HCT116 (cell line): ENCODE data around the gene TMEM51. TPM values are rescaled to one million over a fixed set of nuclear protein-coding genes. Genes with fewer than 3 reads are reported as not detected.

Experiments
- ATAC-seq: fragments of 200-7000 bp; cut with Tn5 transposase; 2 replicates; pipeline ENCODE4 v1.9.1; 2020; ENCODE audit warnings: mild to moderate bottlenecking, moderate library complexity
- BruUV-seq: library from RNA; stranded (reverse); fragments of 400-500 nt; replicated peaks from 2 replicates; lab custom pipeline; 2021; lab: Mats Ljungman, UMichigan
- CTCF ChIA-PET: fragments of 300-600 bp; sonication (Branson Sonifier 250); formaldehyde crosslinking; loops from one replicate; lab custom pipeline; 2021; ENCODE audit warnings: antibody characterized with exemption; lab: Charles Lee
- POLR2A ChIA-PET: fragments of 300-600, 350-600 bp; sonication (Branson Sonifier 250); formaldehyde crosslinking; loops from one replicate; lab custom pipeline; 2021; ENCODE audit warnings: antibody characterized with exemption; lab: Charles Lee
- RAD21 ChIA-PET, 2 experiments: fragments of 300-600 bp; sonication (Branson Sonifier 250); formaldehyde crosslinking; loops; one replicate each; lab custom pipeline; 2023; ENCODE audit warnings: low total read pairs in 2 of 2; ENCODE audit not compliant: uncharacterized antibody in 2 of 2, unreplicated experiment in 2 of 2, low non-redundant PET in 1 of 2; lab: Charles Lee
- DNase-seq: peaks from one replicate; pipeline ENCODE4 v3.0.0-alpha.2; 2010; ENCODE audit warnings: low read depth, low spot score
- H2AFZ ChIP-seq: fragments of 200-600 bp; shearing (Covaris generic), sonication (generic); 2 replicates; pipeline ENCODE4 v1.6.1; 2017; ENCODE audit warnings: low read depth, mixed run types, mixed read lengths, antibody characterized with exemption, low read length; ENCODE audit not compliant: poor library complexity, severe bottlenecking
- H3K27ac ChIP-seq: 2 replicates; pipeline ENCODE4 v1.5.1; 2012; ENCODE audit warnings: low read depth, low read length
- H3K27me3 ChIP-seq: fragments of 200-600 bp; sonication (generic); 2 replicates; pipeline ENCODE4 v1.6.1; 2016; ENCODE audit warnings: mixed run types, low read length, mixed read lengths; ENCODE audit not compliant: insufficient read depth
- H3K36me3 ChIP-seq, 2 experiments: fragments of 200-500 bp in 1 of 2; fragments of 200-600 bp in 1 of 2; sonication (Bioruptor generic) in 1 of 2; sonication (generic) in 1 of 2; 2 replicates each; pipeline versions ENCODE4 v1.5.1 to v1.6.1; 2014 to 2016; ENCODE audit warnings: low read length in 2 of 2, inconsistent platforms in 1 of 2, mixed read lengths in 1 of 2, mixed run types in 1 of 2; ENCODE audit not compliant: insufficient read depth in 2 of 2, control insufficient read depth in 1 of 2
- H3K4me1 ChIP-seq, 2 experiments: fragments of 200-600 bp in 1 of 2; sonication (generic) in 1 of 2; 2 replicates each; pipeline versions ENCODE4 v1.5.1 to v1.6.1; 2012 to 2017; ENCODE audit warnings: low read length in 2 of 2, inconsistent platforms in 1 of 2, mild to moderate bottlenecking in 1 of 2, mixed read lengths in 1 of 2, mixed run types in 1 of 2, moderate library complexity in 1 of 2; ENCODE audit not compliant: insufficient read depth in 2 of 2, control insufficient read depth in 1 of 2
- H3K4me2 ChIP-seq: fragments of 200-600 bp; sonication (generic); 2 replicates; pipeline ENCODE4 v1.6.1; 2017; ENCODE audit warnings: mixed run types, low read length, mixed read lengths
- H3K4me3 ChIP-seq, 2 experiments: fragments of 200-600 bp in 1 of 2; sonication (generic) in 1 of 2; replicated peaks in 1 of 2; 2 replicates each; pipeline ENCODE4 v1.5.1; 2011 to 2016; ENCODE audit warnings: low read length in 2 of 2, control low read depth in 1 of 2, low read depth in 1 of 2, mild to moderate bottlenecking in 1 of 2, mixed read lengths in 1 of 2, mixed run types in 1 of 2
- H3K79me2 ChIP-seq: fragments of 200-600 bp; sonication (generic); 2 replicates; pipeline ENCODE4 v1.6.1; 2017; ENCODE audit warnings: mild to moderate bottlenecking, mixed run types, low read length, moderate library complexity, mixed read lengths; ENCODE audit not compliant: insufficient read depth
- H3K9ac ChIP-seq: fragments of 200-600 bp; sonication (generic); 2 replicates; pipeline ENCODE4 v1.6.1; 2016; ENCODE audit warnings: low read length, mixed read lengths
- H3K9me2 ChIP-seq: fragments of 200-600 bp; sonication (generic), shearing (Covaris generic); 2 replicates; pipeline ENCODE4 v1.6.1; 2017; ENCODE audit warnings: mixed run types, mild to moderate bottlenecking, moderate library complexity; ENCODE audit not compliant: insufficient read depth
- H3K9me3 ChIP-seq, 2 experiments: fragments of 200-500 bp in 1 of 2; fragments of 200-600 bp in 1 of 2; sonication (Bioruptor generic) in 1 of 2; sonication (generic) in 1 of 2; 2 replicates each; pipeline ENCODE4 v1.6.1; 2014 to 2017; ENCODE audit warnings: low read length in 2 of 2, mixed read lengths in 2 of 2, inconsistent platforms in 1 of 2, low read depth in 1 of 2, mild to moderate bottlenecking in 1 of 2, mixed run types in 1 of 2, moderate library complexity in 1 of 2; ENCODE audit not compliant: control insufficient read depth in 1 of 2, insufficient read depth in 1 of 2
- H4K20me1 ChIP-seq: fragments of 200-600 bp; sonication (generic), shearing (Covaris generic); 2 replicates; pipeline ENCODE4 v1.6.1; 2017; ENCODE audit warnings: mixed run types, mild to moderate bottlenecking, moderate library complexity; ENCODE audit not compliant: insufficient read depth
- JUND ChIP-seq: IDR thresholded peaks from 2 replicates; pipeline ENCODE4 v1.6.1; 2012
- REST ChIP-seq: IDR thresholded peaks from 2 replicates; pipeline ENCODE4 v1.6.1; 2012; ENCODE audit warnings: low read depth
- intact Hi-C: fragments of 100-400 bp; cut with micrococcal nuclease; formaldehyde crosslinking; loops from 2 replicates; pipeline ENCODE4 v1.10.0; 2022
- total RNA-seq: library from RNA; stranded (reverse); gene quantifications from one replicate; pipeline ENCODE4 v1.2.1, GENCODE V29; 2021; ENCODE audit not compliant: unreplicated experiment

Gene TMEM51
- total RNA-seq, 1 experiment from 2014 or later: 16.6 TPM

GRCh38 chr1:15128077-15128476 lies 25.5 kb upstream of the TMEM51 start:
- H3K79me2 ChIP-seq: no peaks in the 10 kb centered on the region
- no TSS peak for BruUV-seq
- H3K36me3 ChIP-seq: no peaks in the 10 kb centered on the region
- no peak overlapping the region for H3K27ac ChIP-seq
- H3K4me3 ChIP-seq: no peak overlapping the region
- intact Hi-C loops: loop anchor here (1.0 to 5.0 kb wide), 4 partner anchors 74 to 303 kb away; no protein-coding TSS in a partner anchor
- RAD21 ChIA-PET: interaction anchor here (1.1 to 1.4 kb wide), 6 partner anchors 12 to 177 kb away, joined by 3 to 15 read pairs (median 6); no protein-coding TSS in a partner anchor
- no peaks in the 10 kb centered on the region for H3K9me2 ChIP-seq
- CTCF ChIA-PET: interaction anchor here (1.0 to 2.4 kb wide), 25 partner anchors 8 to 371 kb away, joined by 3 to 31 read pairs (median 5); partner anchors contain the start of gene TMEM51
- no peak overlapping the region for H2AFZ ChIP-seq
- no peaks in the 10 kb centered on the region for H3K27me3 ChIP-seq
- H3K4me1 ChIP-seq: peaks cover 0 to 6% of the 10 kb centered on the region in 2 experiments; a peak in 1 of 4 replicates
- ATAC-seq: no peak; the same call in 1 of the 2 replicates
- H4K20me1 ChIP-seq: no peaks in the 10 kb centered on the region
- POLR2A ChIA-PET: interaction anchor here (1.2 kb wide), 1 partner anchor 11 kb away, joined by 3 read pairs; no protein-coding TSS in a partner anchor
- TF ChIP-seq REST (no peak), JUND (no peak)
- no peak for DNase-seq
- H3K4me2 ChIP-seq: no peak overlapping the region
- no peaks in the 10 kb centered on the region for H3K9me3 ChIP-seq
- H3K9ac ChIP-seq: no peak overlapping the region
